IMR-90 (cell line): ENCODE results near the gene VOPP1. TPM values are rescaled to one million over a fixed set of nuclear protein-coding genes. Genes with fewer than 3 reads are reported as not detected.
A peak's percentile ranks its signal among the peaks of the same experiment; 100 is the strongest.

ENCODE experiments used
- ATAC-seq: fragments of 200-7000 bp; cut with Tn5 transposase; 2 replicates; pipeline ENCODE4 v1.9.1; 2020; ENCODE audit warnings: low read depth, mild to moderate bottlenecking, moderate library complexity
- BruUV-seq: library from RNA; stranded (reverse); fragments of 400-500 nt; replicated peaks from 2 replicates; lab custom pipeline; 2021; lab: Mats Ljungman, UMichigan
- CTCF ChIA-PET: fragments of 300-600 bp; formaldehyde crosslinking; extraction: SDS; loops from one replicate; lab custom pipeline; 2021; ENCODE audit warnings: antibody characterized with exemption; lab: Yijun Ruan, JAX
- POLR2A ChIA-PET: fragments of 300-600 bp; sonication (Branson Sonifier 250); formaldehyde crosslinking; loops from one replicate; lab custom pipeline; 2022; ENCODE audit warnings: antibody characterized with exemption; ENCODE audit not compliant: unreplicated experiment; lab: Charles Lee
- DNase-seq: peaks from one replicate; pipeline ENCODE4 v3.0.0; 2013
- H2AFZ ChIP-seq: replicated peaks from 2 replicates; pipeline ENCODE3; 2013; ENCODE audit warnings: low read length, mild to moderate bottlenecking; ENCODE audit not compliant: poor library complexity
- H2AK5ac ChIP-seq: 2 replicates; pipeline ENCODE4 v1.6.1; 2013; ENCODE audit warnings: low read depth, low read length, inconsistent platforms
- H2AK9ac ChIP-seq: replicated peaks from 2 replicates; pipeline ENCODE3; 2013; ENCODE audit warnings: mild to moderate bottlenecking, low read depth, low read length, moderate library complexity; ENCODE audit not compliant: poor library complexity
- H2BK120ac ChIP-seq: 2 replicates; pipeline ENCODE4 v1.6.1; 2013; ENCODE audit warnings: low read depth, low read length, inconsistent platforms
- H2BK15ac ChIP-seq: 3 replicates; pipeline ENCODE4 v1.6.1; 2013; ENCODE audit warnings: low read depth, low read length, inconsistent platforms
- H2BK20ac ChIP-seq: 2 replicates; pipeline ENCODE4 v1.6.1; 2013; ENCODE audit warnings: low read depth, mild to moderate bottlenecking, inconsistent platforms, low read length, moderate library complexity
- H2BK5ac ChIP-seq: 2 replicates; pipeline ENCODE4 v1.6.1; 2013; ENCODE audit warnings: mild to moderate bottlenecking, low read depth, low read length, inconsistent platforms; ENCODE audit not compliant: poor library complexity, severe bottlenecking
- H3K14ac ChIP-seq: replicated peaks from 2 replicates; pipeline ENCODE4 v1.6.1; 2013; ENCODE audit warnings: low read depth, low read length, inconsistent platforms
- H3K18ac ChIP-seq: 2 replicates; pipeline ENCODE4 v1.6.1; 2013; ENCODE audit warnings: low read depth, low read length, control low read depth
- H3K23ac ChIP-seq: 2 replicates; pipeline ENCODE4 v1.6.1; 2013; ENCODE audit warnings: low read depth, low read length, inconsistent platforms
- H3K27ac ChIP-seq: 2 replicates; pipeline ENCODE4 v1.5.1; 2013; ENCODE audit warnings: mild to moderate bottlenecking, control low read depth, low read length; ENCODE audit not compliant: insufficient read depth
- H3K27me3 ChIP-seq: 2 replicates; pipeline ENCODE4 v1.6.1; 2013; ENCODE audit warnings: low read length; ENCODE audit not compliant: control insufficient read depth, insufficient read depth
- H3K36me3 ChIP-seq: 2 replicates; pipeline ENCODE4 v1.6.1; 2013; ENCODE audit warnings: low read length, mixed read lengths; ENCODE audit not compliant: control insufficient read depth, insufficient read depth
- H3K4ac ChIP-seq: 2 replicates; pipeline ENCODE4 v1.6.1; 2013; ENCODE audit warnings: low read depth, low read length, inconsistent platforms
- H3K4me1 ChIP-seq: 2 replicates; pipeline ENCODE4 v1.6.1; 2013; ENCODE audit warnings: low read length, mixed read lengths; ENCODE audit not compliant: control insufficient read depth, insufficient read depth
- H3K4me2 ChIP-seq: 2 replicates; pipeline ENCODE4 v1.6.1; 2013; ENCODE audit warnings: low read depth, mild to moderate bottlenecking, control low read depth, low read length, moderate library complexity
- H3K4me3 ChIP-seq: 2 replicates; pipeline ENCODE4 v1.5.1; 2013; ENCODE audit warnings: low read depth, mild to moderate bottlenecking, control low read depth, low read length, moderate library complexity; ENCODE audit not compliant: insufficient read depth
- H3K56ac ChIP-seq: 2 replicates; pipeline ENCODE4 v1.6.1; 2013; ENCODE audit warnings: low read length, inconsistent platforms; ENCODE audit not compliant: insufficient read depth; ENCODE audit errors: extremely low read depth
- H3K79me1 ChIP-seq, 2 experiments: 2 replicates each; pipeline ENCODE4 v1.6.1; 2013; ENCODE audit warnings: low read length in 2 of 2, inconsistent platforms in 1 of 2, low read depth in 1 of 2
- H3K9ac ChIP-seq: 2 replicates; pipeline ENCODE4 v1.6.1; 2013; ENCODE audit warnings: low read depth, low read length, control low read depth
- H3K9me1 ChIP-seq: 2 replicates; pipeline ENCODE4 v1.6.1; 2013; ENCODE audit warnings: low read length, inconsistent platforms; ENCODE audit not compliant: insufficient read depth
- H3K9me3 ChIP-seq: 2 replicates; pipeline ENCODE4 v1.6.1; 2013; ENCODE audit warnings: low read length; ENCODE audit not compliant: control insufficient read depth, insufficient read depth
- H4K20me1 ChIP-seq: 2 replicates; pipeline ENCODE4 v1.6.1; 2013; ENCODE audit warnings: low read length, inconsistent platforms; ENCODE audit not compliant: insufficient read depth
- H4K5ac ChIP-seq: 2 replicates; pipeline ENCODE4 v1.6.1; 2013; ENCODE audit warnings: mild to moderate bottlenecking, low read depth, low read length, control low read depth
- H4K8ac ChIP-seq, 2 experiments: 2 replicates each; pipeline ENCODE4 v1.6.1; 2013; ENCODE audit warnings: low read depth in 2 of 2, low read length in 2 of 2, control low read depth in 1 of 2, inconsistent platforms in 1 of 2
- H4K91ac ChIP-seq: 2 replicates; pipeline ENCODE4 v1.6.1; 2013; ENCODE audit warnings: low read depth, low read length, inconsistent platforms; ENCODE audit not compliant: insufficient read depth
- BHLHE40 ChIP-seq: fragments of 150-350 bp; IDR thresholded peaks from 2 replicates; pipeline ENCODE4 v1.6.1; 2016; ENCODE audit warnings: mild to moderate bottlenecking, low read depth, low read length
- CEBPB ChIP-seq: IDR thresholded peaks from 2 replicates; pipeline ENCODE4 v1.6.1; 2012; ENCODE audit warnings: low read depth, low read length, improper control_type of control experiment
- CHD1 ChIP-seq: IDR thresholded peaks from 2 replicates; pipeline ENCODE4 v1.6.1; 2012; ENCODE audit warnings: low read depth, low read length, improper control_type of control experiment
- CTCF ChIP-seq: conservative IDR thresholded peaks from 2 replicates; pipeline ENCODE4 v1.5.1; 2012; ENCODE audit warnings: mild to moderate bottlenecking, low read depth, low read length, improper control_type of control experiment
- FOS ChIP-seq: fragments of 150-350 bp; IDR thresholded peaks from 2 replicates; pipeline ENCODE4 v1.6.1; 2016; ENCODE audit warnings: low read depth, low read length
- MAFK ChIP-seq: IDR thresholded peaks from 2 replicates; pipeline ENCODE4 v1.6.1; 2012; ENCODE audit warnings: low read depth, low read length, improper control_type of control experiment
- MAZ ChIP-seq: IDR thresholded peaks from 2 replicates; pipeline ENCODE4 v1.6.1; 2012; ENCODE audit warnings: low read depth, mild to moderate bottlenecking, low read length, improper control_type of control experiment, moderate library complexity, borderline replicate concordance
- MXI1 ChIP-seq: IDR thresholded peaks from 2 replicates; pipeline ENCODE4 v1.6.1; 2012; ENCODE audit warnings: low read depth, mild to moderate bottlenecking, low read length, moderate library complexity, borderline replicate concordance
- NFE2L2 ChIP-seq: fragments of 150-350 bp; IDR thresholded peaks from 2 replicates; pipeline ENCODE4 v1.6.1; 2016; ENCODE audit warnings: low read depth, mild to moderate bottlenecking, low read length
- POLR2A ChIP-seq: IDR thresholded peaks from 2 replicates; pipeline ENCODE4 v1.6.1; 2012; ENCODE audit warnings: mild to moderate bottlenecking, low read depth, low read length
- RAD21 ChIP-seq: IDR thresholded peaks from 2 replicates; pipeline ENCODE4 v1.6.1; 2012; ENCODE audit warnings: low read length, improper control_type of control experiment
- RCOR1 ChIP-seq: IDR thresholded peaks from 2 replicates; pipeline ENCODE4 v1.6.1; 2012; ENCODE audit warnings: mild to moderate bottlenecking, low read length, improper control_type of control experiment; ENCODE audit not compliant: insufficient replicate concordance
- RFX5 ChIP-seq: IDR thresholded peaks from 2 replicates; pipeline ENCODE4 v1.8.0; 2012; ENCODE audit warnings: low read depth, mild to moderate bottlenecking, low read length, moderate library complexity
- SMC3 ChIP-seq: fragments of 150-350 bp; IDR thresholded peaks from 2 replicates; pipeline ENCODE4 v1.6.1; 2016; ENCODE audit warnings: low read depth, mild to moderate bottlenecking, antibody characterized with exemption, low read length, moderate library complexity
- USF2 ChIP-seq: fragments of 150-350 bp; IDR thresholded peaks from 2 replicates; pipeline ENCODE4 v1.6.1; 2017; ENCODE audit warnings: mild to moderate bottlenecking, antibody characterized with exemption, low read length, low read depth
- WGBS, 2 experiments: methylation state at CpG; one replicate each; pipeline versions ENCODE4 v1.1.5 to v1.1.7; 2013; ENCODE audit warnings: missing lambda C conversion rate in 2 of 2; ENCODE audit not compliant: insufficient read length in 1 of 2; ENCODE audit errors: extremely low coverage in 2 of 2; 5-methylcytosine and 5-hydroxymethylcytosine counted together
- dilution Hi-C: fragments of 300-500 bp; cut with HindIII; formaldehyde crosslinking; loops from one replicate; pipeline ENCODE4 v1.14.3; 2018; ENCODE audit warnings: low sequenced_read_pairs; ENCODE audit not compliant: unreplicated experiment
- in situ Hi-C: fragments of 300-500 bp; cut with MboI; formaldehyde crosslinking; loops from 3 replicates; pipeline ENCODE4 v1.14.3; 2019; ENCODE audit warnings: low sequenced_read_pairs, inconsistent platforms, mixed read lengths
- intact Hi-C: fragments of 100-400 bp; cut with micrococcal nuclease; formaldehyde crosslinking; loops from 2 replicates; pipeline ENCODE4 v1.10.0; 2022
- polyA plus RNA-seq, 3 experiments: library from polyadenylated mRNA; depleted of rRNA; stranded (reverse); fragments of >200 nt; gene quantifications; 2 replicates each; pipeline ENCODE4 v1.2.3, GENCODE V29; 2012; ENCODE audit warnings: low replicate concordance in 1 of 3
- total RNA-seq: library from RNA; depleted of rRNA; stranded (reverse); fragments of >200 nt; gene quantifications from 2 replicates; pipeline ENCODE4 v1.2.3, GENCODE V29; 2012

The VOPP1 gene
- total and polyA plus RNA-seq, 2 of the 4 experiments (the other 2 are of a cell fraction): 60.2 to 94.5 TPM

DNA sequence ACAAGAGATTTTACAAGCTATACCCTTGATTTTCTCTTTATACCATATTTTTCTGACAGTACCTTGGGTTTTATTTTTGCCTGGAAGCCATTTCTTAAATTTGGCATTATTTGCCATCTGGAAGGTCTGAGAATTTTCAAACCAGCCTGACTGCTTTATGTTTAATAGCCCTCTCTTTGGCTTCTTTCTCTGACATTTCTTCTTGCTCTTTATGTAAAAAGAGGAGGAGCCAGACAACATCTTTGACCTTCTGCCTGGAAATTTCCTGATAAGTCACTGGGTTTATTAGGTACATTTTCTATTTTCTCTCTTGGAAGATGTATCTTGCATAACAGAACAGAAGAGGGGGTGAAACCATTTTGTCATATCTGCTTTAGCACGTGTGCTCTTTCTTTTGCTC lies 127.5 kb downstream of the VOPP1 start:
- Histone ChIP-seq H2BK120ac (no peak overlapping the region), H3K4me1 (peaks cover 8% of the 10 kb centered on the region), H3K14ac (no peak overlapping the region), H3K9me1 (peaks cover 4% of the 10 kb centered on the region; the same call in 1 of the 2 replicates), H2BK5ac (peak overlapping the region; percentile 73), H4K5ac (no peak overlapping the region), H4K8ac (no peak overlapping the region), H3K23ac (no peak overlapping the region), H3K27ac (no peak overlapping the region), H3K18ac (no peak overlapping the region), H3K27me3 (no peaks in the 10 kb centered on the region), H3K9ac (no peak overlapping the region), H3K9me3 (no peaks in the 10 kb centered on the region), H3K56ac (no peak overlapping the region), H4K20me1 (no peaks in the 10 kb centered on the region), H3K4me3 (no peak overlapping the region), H2BK20ac (no peak overlapping the region), H3K79me1 (no peaks in the 10 kb centered on the region; a peak in 1 of 4 replicates), H2AK5ac (no peak overlapping the region), H2AK9ac (no peak overlapping the region), H4K91ac (no peak overlapping the region), H3K4ac (no peak overlapping the region), H3K4me2 (no peak overlapping the region), H2BK15ac (no peak overlapping the region), H3K36me3 (peaks cover 2% of the 10 kb centered on the region; the same call in 1 of the 2 replicates), H2AFZ (no peak overlapping the region)
- ChIA-PET CTCF (interaction anchor here (0.6 kb wide), 1 partner anchor 98 kb away, joined by 3 read pairs; no protein-coding TSS in a partner anchor), POLR2A (no interaction called here)
- 60% methylated on average over 1 of the region's 1 CpG; no CpG with 5 or more reads in 1 of the 2 experiments for WGBS, 2 experiments
- no TSS peak for BruUV-seq
- DNase-seq (no peak), ATAC-seq (no peak)
- intact Hi-C loops: no loop called here
- in situ Hi-C loops: loop anchor here (25.0 kb wide), 1 partner anchor 518 kb away; the partner anchor contains the start of genes MRPS17 and NIPSNAP2
- dilution Hi-C loops: no loop called here
- TF ChIP-seq RCOR1 (no peak), CHD1 (no peak), MAZ (no peak), BHLHE40 (no peak), MAFK (no peak), POLR2A (no peak), RFX5 (no peak), CEBPB (no peak), USF2 (no peak), RAD21 (no peak), MXI1 (no peak), NFE2L2 (no peak), CTCF (no peak), FOS (no peak), SMC3 (no peak)
